HEK293 (cell line): ENCODE results near the gene LTBP1.

ENCODE experiments used
- BCL11B ChIP-seq: fragments of 450-650 bp; formaldehyde crosslinking; IDR thresholded peaks from 2 replicates; pipeline ENCODE4 v1.5.1; 2016; ENCODE audit warnings: low read depth, missing biosample characterization, missing genetic modification characterization
- REST ChIP-seq: fragments of 450-650 bp; formaldehyde crosslinking; IDR thresholded peaks from 2 replicates; pipeline ENCODE4 v1.5.1; 2016; ENCODE audit warnings: missing biosample characterization, missing genetic modification characterization
- ZBTB10 ChIP-seq: fragments of 450-650 bp; formaldehyde crosslinking; IDR thresholded peaks from 2 replicates; pipeline ENCODE4 v1.5.1; 2016; ENCODE audit warnings: missing biosample characterization, missing genetic modification characterization
- ZNF16 ChIP-seq: fragments of 450-650 bp; formaldehyde crosslinking; IDR thresholded peaks from 2 replicates; pipeline ENCODE4 v1.5.1; 2016; ENCODE audit warnings: low read depth, missing biosample characterization, missing genetic modification characterization
- ZNF223 ChIP-seq: fragments of 450-650 bp; formaldehyde crosslinking; IDR thresholded peaks from 2 replicates; pipeline ENCODE4 v1.5.1; 2016; ENCODE audit warnings: missing biosample characterization, missing genetic modification characterization
- ZNF23 ChIP-seq: fragments of 450-650 bp; formaldehyde crosslinking; IDR thresholded peaks from 2 replicates; pipeline ENCODE4 v1.5.1; 2016; ENCODE audit warnings: missing biosample characterization, missing genetic modification characterization, borderline replicate concordance
- ZNF354C ChIP-seq: fragments of 450-650 bp; formaldehyde crosslinking; IDR thresholded peaks from 2 replicates; pipeline ENCODE4 v1.5.1; 2016; ENCODE audit warnings: missing biosample characterization, missing genetic modification characterization, low read depth, borderline replicate concordance
- ZNF366 ChIP-seq: fragments of 450-650 bp; formaldehyde crosslinking; conservative IDR thresholded peaks from 2 replicates; pipeline ENCODE4 v1.5.1; 2016; ENCODE audit warnings: missing biosample characterization, missing genetic modification characterization
- ZNF530 ChIP-seq: fragments of 450-650 bp; formaldehyde crosslinking; IDR thresholded peaks from 2 replicates; pipeline ENCODE4 v1.5.1; 2016; ENCODE audit warnings: low read depth, missing biosample characterization, missing genetic modification characterization
- ZNF629 ChIP-seq: fragments of 450-650 bp; formaldehyde crosslinking; IDR thresholded peaks from 2 replicates; pipeline ENCODE4 v1.5.1; 2017; ENCODE audit warnings: missing biosample characterization, missing genetic modification characterization
- ZSCAN30 ChIP-seq: fragments of 450-650 bp; IDR thresholded peaks from 2 replicates; pipeline ENCODE4 v1.5.1; 2018; ENCODE audit warnings: missing biosample characterization, mild to moderate bottlenecking, missing genetic modification characterization, moderate library complexity
- ZXDB ChIP-seq: fragments of 450-650 bp; formaldehyde crosslinking; IDR thresholded peaks from 2 replicates; pipeline ENCODE4 v1.5.1; 2016; ENCODE audit warnings: missing biosample characterization, missing genetic modification characterization
- TF ChIP-seq, protein P1 (sequence below): fragments of 450-650 bp; formaldehyde crosslinking; IDR thresholded peaks from 2 replicates; pipeline ENCODE4 v1.5.1; 2016; ENCODE audit warnings: missing biosample characterization, missing genetic modification characterization
- TF ChIP-seq, protein P2 (sequence below): fragments of 450-650 bp; formaldehyde crosslinking; IDR thresholded peaks from 2 replicates; pipeline ENCODE4 v1.5.1; 2017; ENCODE audit warnings: missing biosample characterization, missing genetic modification characterization

DNA sequence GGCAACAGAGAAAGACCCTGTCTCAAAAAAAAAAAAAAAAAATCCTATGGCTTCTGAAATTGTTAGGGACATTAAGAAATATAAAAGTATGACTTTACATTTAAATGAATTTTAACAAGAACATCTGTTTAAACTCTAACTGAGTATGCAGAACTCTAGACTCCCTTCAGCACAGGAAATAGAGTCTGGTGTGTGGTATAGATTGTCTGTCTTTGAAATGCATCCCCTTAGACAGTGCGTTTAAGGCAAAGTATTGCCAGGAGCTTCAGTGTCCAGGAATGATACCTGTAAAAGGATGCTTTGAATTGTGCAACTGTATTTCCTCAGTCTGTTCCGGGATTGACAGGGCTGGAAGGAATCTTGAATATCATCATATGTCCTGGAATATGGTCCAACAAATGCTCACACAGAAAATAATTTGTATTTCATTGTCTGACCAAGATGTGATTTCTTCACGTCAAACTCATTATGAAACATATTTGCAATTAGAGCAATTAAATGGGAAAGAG lies 396.7 kb downstream of the LTBP1 start:
- TF ChIP-seq ZSCAN30 (no peak), ZNF23 (tag by site-specific recombination) (no peak), REST (tag by site-specific recombination) (no peak), ZNF354C (no peak), ZNF223 (no peak), ZBTB10 (tag by site-specific recombination) (no peak), ZNF629 (tag by site-specific recombination) (no peak), ZNF16 (tag by site-specific recombination) (no peak), ZNF366 (no peak), ZXDB (no peak), ZNF530 (tag by site-specific recombination) (no peak), BCL11B (tag by site-specific recombination) (no peak)
- TF ChIP-seq, protein P1, sequence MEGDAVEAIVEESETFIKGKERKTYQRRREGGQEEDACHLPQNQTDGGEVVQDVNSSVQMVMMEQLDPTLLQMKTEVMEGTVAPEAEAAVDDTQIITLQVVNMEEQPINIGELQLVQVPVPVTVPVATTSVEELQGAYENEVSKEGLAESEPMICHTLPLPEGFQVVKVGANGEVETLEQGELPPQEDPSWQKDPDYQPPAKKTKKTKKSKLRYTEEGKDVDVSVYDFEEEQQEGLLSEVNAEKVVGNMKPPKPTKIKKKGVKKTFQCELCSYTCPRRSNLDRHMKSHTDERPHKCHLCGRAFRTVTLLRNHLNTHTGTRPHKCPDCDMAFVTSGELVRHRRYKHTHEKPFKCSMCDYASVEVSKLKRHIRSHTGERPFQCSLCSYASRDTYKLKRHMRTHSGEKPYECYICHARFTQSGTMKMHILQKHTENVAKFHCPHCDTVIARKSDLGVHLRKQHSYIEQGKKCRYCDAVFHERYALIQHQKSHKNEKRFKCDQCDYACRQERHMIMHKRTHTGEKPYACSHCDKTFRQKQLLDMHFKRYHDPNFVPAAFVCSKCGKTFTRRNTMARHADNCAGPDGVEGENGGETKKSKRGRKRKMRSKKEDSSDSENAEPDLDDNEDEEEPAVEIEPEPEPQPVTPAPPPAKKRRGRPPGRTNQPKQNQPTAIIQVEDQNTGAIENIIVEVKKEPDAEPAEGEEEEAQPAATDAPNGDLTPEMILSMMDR (tag by site-specific recombination) = no peak
- TF ChIP-seq, protein P2, sequence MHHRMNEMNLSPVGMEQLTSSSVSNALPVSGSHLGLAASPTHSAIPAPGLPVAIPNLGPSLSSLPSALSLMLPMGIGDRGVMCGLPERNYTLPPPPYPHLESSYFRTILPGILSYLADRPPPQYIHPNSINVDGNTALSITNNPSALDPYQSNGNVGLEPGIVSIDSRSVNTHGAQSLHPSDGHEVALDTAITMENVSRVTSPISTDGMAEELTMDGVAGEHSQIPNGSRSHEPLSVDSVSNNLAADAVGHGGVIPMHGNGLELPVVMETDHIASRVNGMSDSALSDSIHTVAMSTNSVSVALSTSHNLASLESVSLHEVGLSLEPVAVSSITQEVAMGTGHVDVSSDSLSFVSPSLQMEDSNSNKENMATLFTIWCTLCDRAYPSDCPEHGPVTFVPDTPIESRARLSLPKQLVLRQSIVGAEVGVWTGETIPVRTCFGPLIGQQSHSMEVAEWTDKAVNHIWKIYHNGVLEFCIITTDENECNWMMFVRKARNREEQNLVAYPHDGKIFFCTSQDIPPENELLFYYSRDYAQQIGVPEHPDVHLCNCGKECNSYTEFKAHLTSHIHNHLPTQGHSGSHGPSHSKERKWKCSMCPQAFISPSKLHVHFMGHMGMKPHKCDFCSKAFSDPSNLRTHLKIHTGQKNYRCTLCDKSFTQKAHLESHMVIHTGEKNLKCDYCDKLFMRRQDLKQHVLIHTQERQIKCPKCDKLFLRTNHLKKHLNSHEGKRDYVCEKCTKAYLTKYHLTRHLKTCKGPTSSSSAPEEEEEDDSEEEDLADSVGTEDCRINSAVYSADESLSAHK (tag by site-specific recombination) = no peak
